Ramos (cell line): ENCODE results near the gene PCLO.
"Not testable (repeated sequence)": the region's sequence is repeated elsewhere in the genome, so short reads cannot be mapped to it uniquely, and the experiment has no call there.

Experiments used
- in situ Hi-C: fragments of 300-500 bp; cut with MboI; formaldehyde crosslinking; loops from one replicate; pipeline ENCODE4 v1.14.3; 2022; ENCODE audit warnings: low sequenced_read_pairs; ENCODE audit not compliant: unreplicated experiment

Gene PCLO

DNA sequence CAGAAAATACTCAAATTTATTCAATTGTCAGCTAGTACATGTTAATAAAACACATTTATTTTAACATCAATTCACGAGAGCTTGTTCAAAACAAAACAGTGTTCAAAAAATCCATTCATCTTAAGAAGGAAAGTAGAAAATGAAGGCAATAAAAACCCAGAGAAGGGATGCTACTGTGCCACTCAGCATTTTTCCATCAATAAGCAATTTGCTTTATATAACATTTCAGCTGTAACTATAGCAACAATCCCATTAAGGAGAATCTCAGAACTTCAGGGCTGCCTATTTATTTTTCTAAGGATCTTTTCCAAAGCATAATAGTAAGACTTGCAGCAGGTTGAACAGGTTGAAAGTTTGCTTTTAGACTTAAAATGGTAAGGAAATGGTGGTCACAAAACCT is 190.5 kb downstream of the PCLO start:
- in situ Hi-C loops: no loop called here

DNA sequence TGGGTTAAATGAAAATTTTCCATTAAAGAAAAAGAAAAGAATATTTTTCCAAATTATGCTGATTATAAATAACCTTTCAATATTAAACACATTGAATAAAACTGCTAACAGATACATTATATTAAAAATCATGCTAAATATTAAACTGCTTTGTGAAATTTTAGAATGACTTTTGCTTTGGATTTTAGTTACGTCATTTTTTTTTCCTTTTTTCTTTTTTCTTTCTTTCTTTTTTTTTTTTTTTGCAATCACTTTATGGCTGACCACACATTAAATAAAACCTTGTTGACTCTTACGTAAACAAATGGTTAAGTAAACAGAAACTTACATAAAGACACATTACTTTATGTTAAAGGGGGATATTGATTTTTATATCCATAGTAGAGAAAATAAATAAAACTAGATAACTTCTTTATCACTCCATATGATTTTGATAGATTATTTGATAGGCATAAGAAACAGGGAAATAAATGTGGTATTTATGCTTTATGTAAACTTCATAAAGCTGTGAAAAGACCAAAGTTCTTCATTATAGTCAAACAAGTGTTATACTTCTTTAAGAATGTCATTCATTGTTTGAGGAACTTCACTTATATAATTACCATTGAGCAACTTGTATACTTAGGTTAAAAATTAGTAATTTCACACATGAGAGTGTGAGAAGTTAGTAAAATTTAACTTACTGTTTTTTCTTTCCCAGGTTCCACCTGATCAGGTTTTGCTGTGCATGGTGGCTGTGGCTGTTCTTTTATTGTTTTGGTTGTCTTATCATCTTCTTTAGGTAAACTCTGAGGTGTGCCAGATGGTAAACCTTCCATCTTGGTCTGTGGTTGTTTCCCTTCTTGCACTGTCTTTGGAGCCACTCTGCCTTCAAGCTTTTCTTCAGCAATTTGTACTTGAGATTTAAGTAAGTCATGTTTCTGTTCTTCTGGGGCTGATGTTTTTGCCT is 197.3 kb downstream of the PCLO start:
- in situ Hi-C loops: no loop called here

DNA sequence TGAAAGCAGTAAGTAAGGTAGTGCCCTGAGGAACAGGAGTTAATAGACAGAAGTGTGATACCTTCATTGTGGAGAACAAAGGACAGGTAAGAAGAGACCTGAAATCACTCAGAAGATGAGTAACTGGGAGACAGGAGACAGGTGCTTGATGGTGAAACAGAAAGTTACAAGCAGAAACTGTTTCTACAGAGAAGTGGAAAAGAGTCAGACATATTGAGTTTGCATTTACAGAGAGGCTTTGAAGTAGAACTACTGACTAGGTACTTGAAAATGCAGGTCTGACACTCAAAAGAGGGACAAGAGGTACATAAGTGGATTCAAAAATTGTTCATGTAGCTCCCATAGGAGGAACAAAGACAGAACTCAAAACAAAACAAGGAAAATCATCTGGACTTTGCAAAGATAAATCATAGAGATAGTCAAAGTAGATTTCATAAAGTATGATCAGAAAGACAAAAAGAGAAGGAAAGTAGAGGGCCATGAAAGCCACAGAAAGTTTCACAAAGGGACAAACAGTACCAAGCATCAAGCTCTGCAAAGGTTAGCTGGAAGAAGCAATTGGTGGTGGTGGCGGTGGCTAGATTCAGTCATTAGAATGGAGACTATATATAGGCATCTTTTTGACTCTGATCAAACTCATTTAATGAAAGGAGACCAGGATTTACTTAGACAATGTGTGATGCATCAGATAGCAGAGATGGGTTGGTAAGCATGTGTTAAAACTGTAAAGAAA is 198.4 kb downstream of the PCLO start:
- in situ Hi-C loops: no loop called here

DNA sequence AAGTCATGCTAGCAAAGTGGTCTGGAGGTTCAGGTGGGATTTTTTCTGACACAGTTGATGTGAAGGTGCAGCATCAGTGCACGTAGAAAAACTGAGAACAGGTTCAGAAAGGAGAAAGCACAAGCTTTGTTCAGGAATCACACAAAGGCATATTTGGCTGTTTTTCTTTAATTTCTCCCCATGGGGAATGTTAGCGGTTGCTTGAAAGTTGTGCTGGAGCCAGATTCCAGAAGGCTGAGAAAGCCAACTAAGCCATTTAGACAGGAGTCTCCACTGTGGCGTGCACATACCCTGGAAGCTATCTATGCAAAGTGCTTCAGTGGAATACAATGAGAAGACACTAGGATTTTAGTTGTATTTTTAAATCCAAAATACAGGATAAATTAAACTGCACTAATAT is 201.4 kb downstream of the PCLO start:
- in situ Hi-C loops: no loop called here

DNA sequence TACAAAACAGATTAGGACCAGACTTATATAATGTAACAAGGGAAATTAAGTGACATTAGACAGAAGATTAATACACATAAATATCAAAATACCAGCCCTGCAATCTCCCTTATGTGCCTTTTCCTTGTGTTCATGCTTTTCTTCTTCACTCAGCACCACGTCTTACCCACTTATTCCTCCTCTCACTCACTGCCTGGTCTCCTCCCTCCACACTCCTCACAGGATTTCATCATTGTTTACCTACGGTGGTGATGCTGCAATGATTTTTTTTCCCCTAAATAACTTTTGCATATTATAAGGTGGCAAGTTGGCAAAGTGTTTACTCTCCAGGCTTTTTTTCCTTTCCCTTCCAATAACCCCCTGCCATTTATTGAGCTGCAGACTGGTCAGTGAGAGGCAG is 203.2 kb downstream of the PCLO start:
- in situ Hi-C loops: no loop called here

DNA sequence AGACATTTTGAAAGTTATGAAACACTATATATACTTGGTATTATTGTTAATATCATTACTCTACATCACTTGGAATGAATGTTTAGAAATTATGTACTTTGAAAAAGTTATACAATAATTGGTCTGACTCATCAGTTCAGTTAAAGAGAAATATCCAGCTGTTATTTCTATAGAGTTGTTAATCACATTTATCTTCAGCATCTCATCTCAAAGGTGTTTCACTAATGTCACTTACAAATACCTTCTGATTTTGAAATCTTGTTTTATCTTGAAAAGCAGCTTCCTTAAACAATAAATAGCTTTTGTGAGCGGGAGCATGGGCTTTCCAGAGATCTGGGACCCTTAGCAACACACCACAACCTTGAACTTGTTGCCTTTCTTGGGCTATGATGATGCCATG is 205.2 kb downstream of the PCLO start:
- in situ Hi-C loops: no loop called here

DNA sequence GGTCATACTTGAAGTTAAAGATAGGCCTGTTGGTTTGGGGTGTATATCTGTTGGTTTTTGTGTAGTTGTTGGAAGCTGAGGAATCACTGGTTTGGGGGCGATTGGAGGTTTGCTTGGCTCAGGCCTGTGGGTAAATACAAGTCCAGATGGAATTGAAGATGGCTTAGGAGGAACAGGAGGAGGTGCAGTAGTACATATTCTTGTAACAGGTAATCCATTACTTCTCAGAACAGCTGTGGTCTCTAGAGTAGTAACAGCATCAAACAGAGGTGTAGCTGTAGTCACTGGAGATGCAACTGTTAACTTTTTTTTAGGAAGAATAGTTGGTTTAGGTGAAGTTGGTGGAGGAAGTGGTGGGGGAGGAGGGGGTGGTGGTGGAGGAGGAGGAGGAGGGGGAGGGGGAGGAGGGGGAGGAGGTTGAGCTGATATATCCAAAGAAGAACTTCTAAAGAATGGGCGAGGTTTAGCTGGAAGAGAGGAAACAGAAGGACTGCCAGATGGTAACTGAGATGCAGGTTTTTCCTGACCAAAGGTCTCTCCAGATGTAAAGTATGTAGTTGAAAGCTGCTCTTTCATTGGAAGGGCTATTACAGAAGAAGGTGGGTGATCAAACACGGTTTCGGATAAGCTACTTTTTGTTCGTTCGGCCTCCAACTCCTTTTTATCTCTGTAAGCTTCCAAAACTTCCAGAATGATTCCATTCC is 209.2 kb downstream of the PCLO start:
- in situ Hi-C loops: no loop called here

DNA sequence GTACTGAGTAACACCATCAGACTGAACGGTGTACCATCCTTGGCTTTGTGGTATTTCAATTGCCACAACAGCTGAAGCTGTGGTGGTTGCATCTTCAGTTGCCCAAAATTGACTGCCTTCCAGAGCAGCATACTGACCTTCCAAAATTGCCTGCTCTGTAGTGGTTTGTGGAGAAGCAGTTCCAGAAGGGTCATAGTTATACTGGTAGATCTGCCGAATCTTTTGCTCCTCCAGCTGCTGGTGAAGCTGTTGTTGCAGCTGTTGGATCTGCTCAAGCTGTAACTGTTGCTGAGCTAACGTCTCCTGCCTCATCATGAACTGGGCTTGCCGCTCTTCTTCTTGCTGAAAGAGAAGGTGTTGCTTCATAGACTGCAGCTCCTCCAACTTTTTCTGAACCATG is 212.2 kb downstream of the PCLO start:
- in situ Hi-C loops: no loop called here

DNA sequence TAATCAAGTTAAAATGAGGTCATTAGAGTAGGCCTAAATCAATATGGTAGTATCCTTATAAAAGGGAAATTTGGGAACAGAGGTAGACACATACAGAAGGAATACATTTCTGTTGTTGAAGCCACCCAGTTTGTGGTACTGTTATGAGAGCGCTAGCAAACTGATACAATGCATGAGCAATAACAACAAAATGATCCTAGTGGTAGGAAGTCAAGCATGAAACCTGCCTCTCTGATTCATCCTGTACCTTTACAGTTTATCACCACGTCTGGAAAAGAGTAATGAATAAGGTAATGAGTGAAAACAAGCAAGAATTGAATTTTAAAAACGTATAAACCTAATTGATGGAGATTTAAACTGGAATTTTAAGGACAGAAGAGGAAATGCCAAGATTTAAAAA is 217.2 kb downstream of the PCLO start:
- in situ Hi-C loops: no loop called here

DNA sequence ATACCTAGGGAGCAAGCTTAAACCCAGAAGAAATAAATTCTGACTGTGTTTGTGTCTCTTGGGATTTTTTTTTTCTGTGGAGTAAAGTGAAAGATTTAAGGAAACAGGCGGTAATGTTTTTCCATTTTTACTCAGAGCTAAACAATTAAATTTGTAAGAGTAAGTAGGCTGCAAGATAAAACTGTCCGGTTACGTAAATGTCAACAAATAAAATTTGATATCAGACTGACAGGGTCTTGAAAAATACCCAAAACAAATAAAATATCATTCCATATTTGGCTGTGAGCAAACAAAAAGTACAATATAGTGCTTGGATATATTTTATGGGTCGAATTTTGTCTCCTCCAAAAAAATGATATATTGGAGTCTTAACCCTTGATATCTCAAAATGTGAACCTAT is 217.6 kb downstream of the PCLO start:
- in situ Hi-C loops: no loop called here

DNA sequence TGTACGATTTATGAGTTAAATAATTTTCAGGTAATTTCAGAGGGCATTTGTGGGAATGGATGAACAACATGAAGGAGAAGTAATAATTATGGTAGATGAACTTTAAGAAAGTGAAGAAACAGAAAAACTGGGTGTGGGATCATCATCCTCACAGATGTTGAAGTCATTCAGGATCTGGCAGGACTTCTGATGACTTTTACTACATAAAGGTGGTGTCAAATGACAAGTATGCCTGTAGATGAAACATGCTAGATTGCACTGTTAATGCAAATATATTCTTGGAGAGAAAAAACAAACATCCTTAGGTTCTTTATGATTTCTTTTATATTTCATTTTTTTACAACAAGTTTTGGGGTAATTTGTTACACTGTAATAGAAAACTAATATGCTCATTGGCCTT is 230.2 kb downstream of the PCLO start:
- in situ Hi-C loops: no loop called here

DNA sequence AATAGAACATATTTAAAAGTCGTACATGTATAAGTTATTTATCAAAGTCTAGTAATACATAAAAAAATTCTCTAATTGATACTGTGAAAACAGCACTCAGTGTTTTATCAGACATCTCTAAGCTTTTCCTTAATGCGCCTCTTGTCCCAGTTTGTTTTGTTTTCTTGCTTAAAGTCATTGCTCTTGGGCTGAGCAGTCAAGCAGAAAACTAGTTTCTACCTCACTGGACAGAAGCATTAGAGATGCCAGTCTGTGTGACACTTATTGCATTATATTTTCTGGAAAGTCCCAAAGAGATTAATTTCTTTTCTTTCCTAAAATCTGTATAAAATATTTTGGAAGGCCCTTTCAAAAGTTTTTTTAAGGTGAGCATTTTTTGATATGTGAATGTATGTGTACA is 236.2 kb downstream of the PCLO start:
- in situ Hi-C loops: no loop called here

DNA sequence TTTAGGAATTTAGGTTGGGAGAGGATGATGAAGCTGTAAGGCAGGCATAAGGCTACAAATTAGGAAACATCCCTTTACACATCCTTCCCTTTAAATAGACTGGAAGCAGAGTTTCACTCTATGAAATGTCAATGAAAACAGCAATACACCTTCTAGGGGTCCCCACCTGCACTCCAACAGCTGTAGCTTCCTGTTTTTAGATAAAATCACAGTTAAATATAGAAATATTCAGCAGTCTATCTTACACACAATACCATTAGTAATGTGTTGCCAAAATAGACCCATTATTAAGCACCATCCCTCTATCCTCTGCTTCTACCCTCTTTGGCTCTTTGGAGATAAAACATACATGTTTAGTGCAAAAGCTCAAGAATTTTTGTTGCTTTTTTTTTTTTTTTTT is 237.4 kb downstream of the PCLO start:
- in situ Hi-C loops: no loop called here

DNA sequence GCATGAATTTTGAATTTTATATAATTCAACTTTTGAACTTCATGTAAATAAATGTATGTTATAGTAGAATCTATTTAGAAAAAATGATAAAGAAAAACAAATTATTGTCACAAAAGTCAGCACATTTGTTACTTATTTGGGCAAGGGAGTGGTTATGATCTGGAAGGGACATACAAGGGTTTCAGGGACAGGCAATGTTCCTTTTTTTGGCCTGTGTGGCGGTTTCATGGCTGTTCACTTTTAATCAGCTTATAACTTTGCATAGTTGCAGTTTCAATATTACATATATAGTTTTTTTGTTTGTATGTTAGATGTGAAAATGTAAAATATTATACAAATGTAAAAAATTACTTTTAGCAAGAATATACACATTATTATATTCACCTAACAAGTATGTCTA is 256.2 kb downstream of the PCLO start:
- in situ Hi-C loops: no loop called here

DNA sequence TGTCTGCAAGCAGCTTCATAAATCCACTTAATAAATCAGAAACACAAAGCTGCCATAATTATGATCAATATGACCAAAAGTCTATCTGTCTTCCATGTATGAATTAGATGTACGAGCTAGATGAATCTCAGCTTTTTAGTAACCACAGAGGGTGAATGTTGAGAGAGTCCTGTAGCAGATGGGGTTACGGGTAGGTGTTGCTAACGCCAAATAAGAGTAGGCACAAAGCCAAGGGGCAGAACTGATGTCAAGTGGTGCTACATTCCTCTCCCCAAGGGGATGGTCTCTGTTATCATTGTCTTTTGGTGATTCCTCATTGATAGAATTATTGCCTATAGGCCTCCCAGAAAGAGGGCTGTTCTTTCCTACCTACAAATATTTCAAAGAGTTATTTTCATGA is 257.8 kb downstream of the PCLO start:
- in situ Hi-C loops: no loop called here

DNA sequence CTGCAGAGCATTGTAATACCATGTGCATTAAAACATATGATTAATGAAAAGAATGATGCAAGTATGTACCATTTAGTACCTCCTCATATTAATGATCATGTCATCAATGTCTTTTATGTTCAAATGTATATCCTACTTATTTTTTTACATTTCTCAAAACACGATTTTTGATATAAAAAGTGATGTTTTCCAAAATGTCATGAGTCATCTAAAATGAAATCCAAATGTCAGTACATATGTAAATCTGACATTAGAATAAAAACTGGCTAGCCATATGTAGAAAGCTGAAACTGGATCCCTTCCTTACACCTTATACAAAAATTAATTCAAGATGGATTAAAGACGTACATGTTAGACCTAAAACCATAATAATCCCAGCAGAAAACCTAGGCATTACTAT is 261.6 kb downstream of the PCLO start:
- in situ Hi-C loops: not testable (repeated sequence)

DNA sequence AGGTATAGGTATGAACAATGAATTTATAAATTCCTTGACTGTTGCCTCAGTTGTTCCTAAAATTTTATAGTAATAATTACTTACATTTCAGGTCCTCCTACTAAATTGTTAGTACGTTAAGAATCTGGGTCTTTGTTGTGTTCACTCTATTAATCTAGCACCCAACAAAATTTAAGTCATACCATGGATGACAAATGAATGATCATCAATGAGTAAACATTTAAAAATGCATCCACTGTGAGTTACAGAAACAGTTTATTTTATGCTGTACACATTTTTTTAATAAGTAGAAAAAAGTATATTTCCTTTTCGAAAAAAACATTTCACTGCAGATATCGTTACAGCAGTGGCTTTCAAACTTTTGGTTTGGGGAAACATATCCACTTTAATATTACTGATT is 265.2 kb downstream of the PCLO start:
- in situ Hi-C loops: no loop called here

DNA sequence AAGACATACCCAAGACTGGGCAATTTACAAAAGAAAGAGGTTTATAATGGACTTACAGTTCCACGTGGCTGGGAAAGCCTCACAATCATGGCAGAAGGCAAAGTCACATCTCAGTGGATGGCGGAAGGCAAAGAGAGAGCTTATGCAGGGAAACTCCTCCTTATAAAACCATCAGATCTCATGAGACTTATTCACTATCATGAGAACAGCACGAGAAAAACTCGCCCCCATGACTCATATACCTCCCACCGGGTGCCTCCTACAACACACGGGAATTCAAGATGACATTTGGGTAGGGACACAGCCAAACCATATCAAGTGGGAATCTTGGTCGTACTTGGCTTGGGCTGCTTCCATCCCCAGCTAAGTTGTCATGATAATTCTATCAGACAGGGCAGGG is 268.3 kb downstream of the PCLO start:
- in situ Hi-C loops: not testable (repeated sequence)

DNA sequence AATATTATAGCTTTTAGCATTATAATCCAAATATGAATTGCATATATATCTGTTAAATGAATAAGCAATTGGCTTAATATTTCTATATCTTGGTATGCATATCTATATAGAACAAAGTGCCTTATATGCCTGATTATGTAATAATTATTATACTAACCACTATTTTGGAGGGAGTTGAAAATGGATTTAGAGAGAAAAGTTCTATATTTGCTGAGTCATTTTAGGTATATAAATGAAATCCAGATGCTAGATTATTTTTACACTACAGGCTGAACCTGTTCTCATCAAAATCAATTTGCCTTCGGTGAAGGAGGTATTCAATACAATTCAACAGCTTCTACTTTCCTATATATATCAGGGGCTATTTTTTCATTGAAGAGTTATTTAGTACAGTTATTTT is 276.4 kb downstream of the PCLO start:
- in situ Hi-C loops: no loop called here

DNA sequence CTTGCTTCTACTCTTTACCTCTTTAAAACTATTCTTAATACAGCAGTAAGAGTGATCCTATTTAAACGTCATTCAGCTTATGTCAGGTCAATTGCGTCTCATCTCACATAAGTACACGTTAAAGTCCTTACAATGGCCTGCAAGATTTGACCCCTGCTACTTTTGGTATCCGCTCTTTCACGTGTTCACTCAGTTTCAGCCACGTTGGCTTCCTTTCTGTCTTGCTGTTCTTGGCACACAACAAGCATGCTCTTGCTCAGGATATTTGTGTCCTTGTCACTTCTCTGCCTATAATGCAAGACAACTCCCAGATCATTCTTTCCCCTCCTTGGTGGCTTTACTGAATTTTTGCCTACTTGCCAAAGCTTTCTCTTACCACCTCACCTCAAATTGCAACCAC is 296.8 kb downstream of the PCLO start:
- in situ Hi-C loops: no loop called here
